Skeletal muscle satellite cell (primary cell): ENCODE measurements around the gene NDUFS1.
A peak's percentile ranks its signal among the peaks of the same experiment; 100 is the strongest.

Experiments
- H3K27me3 ChIP-seq: 2 replicates; pipeline ENCODE4 v1.7.0; 2013; ENCODE audit warnings: low read length; ENCODE audit not compliant: control insufficient read depth, insufficient read depth
- H3K36me3 ChIP-seq: 2 replicates; pipeline ENCODE4 v1.7.0; 2013; ENCODE audit warnings: mild to moderate bottlenecking, control low read depth, low read length; ENCODE audit not compliant: insufficient read depth
- H3K4me1 ChIP-seq: 2 replicates; pipeline ENCODE4 v1.7.0; 2013; ENCODE audit warnings: low read length; ENCODE audit not compliant: control insufficient read depth, insufficient read depth
- H3K4me2 ChIP-seq: 2 replicates; pipeline ENCODE4 v1.7.0; 2013; ENCODE audit warnings: mild to moderate bottlenecking, low read length
- H3K4me3 ChIP-seq: 2 replicates; pipeline ENCODE4 v1.7.0; 2013; ENCODE audit warnings: low read length
- H3K9ac ChIP-seq: 2 replicates; pipeline ENCODE4 v1.7.0; 2013; ENCODE audit warnings: mild to moderate bottlenecking, low read depth, low read length, moderate library complexity
- H3K9me3 ChIP-seq: replicated peaks from 2 replicates; pipeline ENCODE4 v1.7.0; 2013; ENCODE audit warnings: mild to moderate bottlenecking, control low read depth, low read length

NDUFS1 gene

DNA sequence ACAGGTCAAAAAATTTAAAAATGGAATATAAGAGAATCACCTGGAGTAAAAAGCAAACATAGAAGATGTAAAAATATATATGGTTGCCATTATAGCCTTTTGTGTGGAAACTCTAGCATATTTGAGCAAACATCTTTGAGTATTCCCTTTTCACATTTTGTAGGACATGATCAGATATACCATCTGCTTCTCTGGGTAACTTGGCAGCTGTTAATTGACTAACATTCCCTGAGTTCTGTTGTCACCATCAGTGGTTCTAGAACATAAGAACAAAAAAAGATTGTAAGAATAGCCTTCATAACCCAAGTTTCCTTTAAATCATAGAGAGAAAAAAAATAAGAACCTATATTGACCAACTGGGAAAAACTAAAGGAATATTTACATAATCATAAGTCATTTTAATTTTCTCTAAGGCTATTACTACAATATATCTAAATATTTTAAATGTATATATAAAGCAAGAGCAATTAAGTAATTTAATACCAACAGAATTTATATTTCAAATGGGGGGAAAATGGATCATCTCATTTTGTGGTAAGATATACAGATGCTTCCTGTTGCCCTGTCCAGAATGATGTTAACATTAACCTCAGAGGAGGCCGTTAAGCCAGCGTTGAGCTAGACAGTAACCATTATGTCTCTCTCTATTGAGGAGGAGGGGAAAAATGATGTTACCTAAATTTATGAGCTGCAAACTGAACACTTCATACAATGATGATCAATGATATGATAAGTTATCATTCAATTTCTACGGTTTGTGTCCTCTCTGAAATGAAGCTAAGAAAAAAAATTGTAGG, 63.5 kb downstream of the NDUFS1 start:
- Histone ChIP-seq H3K9ac (no peak overlapping the region), H3K36me3 (peaks cover 2% of the 10 kb centered on the region), H3K27me3 (no peaks in the 10 kb centered on the region), H3K4me1 (no peaks in the 10 kb centered on the region), H3K4me3 (no peak overlapping the region), H3K9me3 (no peaks in the 10 kb centered on the region), H3K4me2 (no peak overlapping the region)

DNA sequence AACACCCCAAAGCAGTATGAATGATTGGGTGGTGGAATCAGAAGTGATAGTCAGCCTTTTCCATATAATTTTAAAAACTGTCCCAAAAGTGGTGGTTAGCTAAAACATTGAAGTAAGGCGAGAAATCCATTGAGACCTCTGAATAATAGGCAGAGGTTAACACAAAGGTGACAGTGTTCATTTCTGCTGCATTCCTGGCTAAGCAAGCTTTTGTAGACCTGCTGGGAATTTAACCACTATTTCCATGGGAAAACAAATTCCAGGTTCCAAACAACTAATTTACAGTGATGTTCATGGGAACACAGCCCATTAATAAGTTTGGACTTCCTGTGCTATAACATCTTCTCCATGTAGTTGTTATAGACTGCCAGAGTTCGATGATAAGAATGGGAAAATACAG, 66.9 kb downstream of the NDUFS1 start:
- H3K27me3 ChIP-seq = no peaks in the 10 kb centered on the region
- H3K36me3 ChIP-seq = peaks cover 8% of the 10 kb centered on the region
- H3K4me2 ChIP-seq = no peak overlapping the region
- no peak overlapping the region for H3K4me3 ChIP-seq
- H3K9ac ChIP-seq = no peak overlapping the region
- peaks cover 3% of the 10 kb centered on the region for H3K4me1 ChIP-seq
- H3K9me3 ChIP-seq = no peaks in the 10 kb centered on the region

GRCh38 chr2:206088248-206088647, 71.0 kb downstream of the NDUFS1 start:
- Histone ChIP-seq H3K4me1 (peaks cover 10% of the 10 kb centered on the region), H3K36me3 (peaks cover 8% of the 10 kb centered on the region), H3K27me3 (no peaks in the 10 kb centered on the region), H3K4me2 (no peak overlapping the region), H3K4me3 (no peak overlapping the region), H3K9ac (no peak overlapping the region), H3K9me3 (no peaks in the 10 kb centered on the region)

DNA sequence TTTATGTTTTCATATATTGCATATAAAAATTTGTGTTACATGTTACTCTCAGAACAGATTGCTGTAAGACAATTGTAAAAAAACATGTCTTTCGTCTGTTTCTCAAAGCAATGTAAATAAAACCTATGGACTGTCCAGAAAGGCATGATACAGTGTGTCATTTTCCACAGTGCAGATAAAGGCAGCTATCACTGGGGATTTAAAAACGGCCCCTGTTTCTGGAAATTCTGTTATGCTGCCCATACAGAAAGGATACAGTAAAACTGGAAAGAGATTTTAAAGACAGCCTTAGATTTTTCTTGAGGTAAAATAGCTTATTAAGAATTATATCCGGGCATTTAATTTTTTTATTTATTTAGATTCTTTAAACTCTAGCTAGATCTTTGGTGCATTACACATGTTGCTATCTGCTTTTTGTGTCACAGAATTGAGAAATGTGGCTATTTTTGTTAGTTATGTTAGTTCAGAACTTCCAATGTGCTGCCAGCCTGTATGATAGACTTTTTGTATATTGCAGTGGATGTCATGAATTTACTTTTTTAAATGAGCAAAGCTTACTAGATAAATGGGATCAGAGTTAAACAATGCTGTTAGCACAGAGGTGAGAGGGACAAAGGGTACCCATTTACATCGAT, 72.4 kb downstream of the NDUFS1 start:
- Histone ChIP-seq H3K4me1 (peaks cover 13% of the 10 kb centered on the region), H3K36me3 (peaks cover 8% of the 10 kb centered on the region), H3K4me2 (peak overlapping the region; percentile 80), H3K9me3 (no peaks in the 10 kb centered on the region), H3K9ac (peak overlapping the region; percentile 99), H3K27me3 (no peaks in the 10 kb centered on the region), H3K4me3 (peak overlapping the region; percentile 74)

GRCh38 chr2:206085742-206086445, 73.3 kb downstream of the NDUFS1 start, which contains the start of gene INO80D:
Gene INO80D, minus strand, starts transcription at chr2:206086174. Its CDS starts 23,158 bp downstream, at chr2:206063016.
- peak within 1 kb of the TSS; percentile 80 for H3K4me2 ChIP-seq
- peak within 1 kb of the TSS; percentile 99 for H3K9ac ChIP-seq
- H3K4me1 ChIP-seq = peaks cover 13% of the 10 kb centered on the region
- H3K27me3 ChIP-seq = no peaks in the 10 kb centered on the region
- H3K9me3 ChIP-seq = no peaks in the 10 kb centered on the region
- peak within 1 kb of the TSS; percentile 74 for H3K4me3 ChIP-seq
- peaks cover 7% of the 10 kb centered on the region for H3K36me3 ChIP-seq

DNA sequence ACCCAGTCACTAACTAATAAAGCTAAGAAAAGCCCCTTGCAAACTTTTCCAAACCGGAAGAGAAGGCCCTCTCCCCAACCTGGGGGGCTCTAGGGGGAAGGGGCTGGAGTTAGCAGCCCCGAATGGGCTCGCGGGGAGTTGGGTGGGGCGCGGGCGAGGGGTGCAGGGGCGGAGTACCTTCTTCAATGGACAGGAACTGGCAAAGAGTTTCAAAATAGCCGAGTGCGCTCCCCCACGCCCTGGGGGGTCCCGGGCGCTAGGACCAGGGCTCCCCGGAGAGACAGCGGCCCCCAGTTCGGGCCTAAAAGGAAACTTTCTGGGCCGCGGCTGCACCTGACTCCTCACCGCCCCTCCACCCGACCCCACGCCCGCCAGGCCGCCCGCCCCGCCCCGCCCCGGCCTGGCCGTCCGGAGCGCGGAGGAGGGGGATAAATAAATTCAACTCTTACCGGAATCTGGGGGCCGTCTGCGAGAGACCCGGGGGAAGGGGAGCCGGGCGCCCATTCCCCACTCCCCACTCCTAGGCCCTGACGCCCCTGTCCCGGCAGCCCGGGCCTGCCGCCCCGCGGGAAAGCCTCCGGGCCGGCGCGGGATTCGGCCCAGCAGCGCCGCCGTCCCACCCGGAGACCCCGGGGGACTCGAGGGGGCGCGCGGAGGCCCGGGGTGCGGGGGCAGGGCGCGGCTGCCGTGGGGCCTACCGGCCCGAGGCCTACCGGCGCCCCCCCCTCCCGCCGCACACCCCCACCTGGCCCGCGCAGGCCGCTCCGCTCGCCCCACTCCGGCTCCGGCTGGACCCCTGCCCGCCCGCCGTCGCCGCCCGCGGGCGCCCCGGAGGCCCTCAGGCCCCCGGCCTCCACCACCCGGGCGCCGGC, 74.1 kb downstream of the NDUFS1 start:
- H3K4me1 ChIP-seq = peaks cover 13% of the 10 kb centered on the region
- peak overlapping the region; percentile 80 for H3K4me2 ChIP-seq
- H3K4me3 ChIP-seq = peak overlapping the region; percentile 74
- H3K36me3 ChIP-seq = peaks cover 4% of the 10 kb centered on the region
- no peaks in the 10 kb centered on the region for H3K9me3 ChIP-seq
- H3K27me3 ChIP-seq = no peaks in the 10 kb centered on the region
- H3K9ac ChIP-seq = peak overlapping the region; percentile 99

DNA sequence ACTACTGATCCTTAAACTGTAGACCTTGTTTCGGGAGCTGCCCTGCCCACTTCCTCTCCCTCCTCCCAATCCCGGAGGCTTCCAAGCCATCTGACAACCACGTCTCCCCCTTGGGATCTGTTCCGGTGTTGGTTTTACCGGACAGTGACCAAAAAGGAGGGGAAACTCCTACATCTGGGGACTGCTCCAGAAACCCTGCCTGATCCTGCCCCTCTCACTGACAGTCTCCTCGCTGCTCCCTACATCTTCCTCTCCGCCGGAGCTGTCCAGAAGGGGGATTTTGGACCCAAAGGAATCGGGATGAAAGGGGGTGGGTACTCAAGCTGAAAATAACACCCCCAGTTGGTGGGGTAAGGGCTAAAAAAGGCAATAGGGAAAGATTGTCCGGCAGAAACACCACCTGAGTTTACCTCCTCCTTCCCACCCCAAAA, 74.8 kb downstream of the NDUFS1 start:
- Histone ChIP-seq H3K4me3 (peak overlapping the region; percentile 74), H3K36me3 (peaks cover 3% of the 10 kb centered on the region), H3K4me2 (peak overlapping the region; percentile 80), H3K9ac (peak overlapping the region; percentile 99), H3K9me3 (no peaks in the 10 kb centered on the region), H3K27me3 (no peaks in the 10 kb centered on the region), H3K4me1 (peaks cover 13% of the 10 kb centered on the region)

GRCh38 chr2:206083602-206084438, 75.4 kb downstream of the NDUFS1 start:
- Histone ChIP-seq H3K27me3 (no peaks in the 10 kb centered on the region), H3K4me2 (peak overlapping the region; percentile 80), H3K4me1 (peaks cover 13% of the 10 kb centered on the region), H3K9ac (peak overlapping the region; percentile 99), H3K36me3 (no peaks in the 10 kb centered on the region), H3K9me3 (no peaks in the 10 kb centered on the region), H3K4me3 (peak overlapping the region; percentile 74)

GRCh38 chr2:206082298-206082843, 76.9 kb downstream of the NDUFS1 start:
- H3K36me3 ChIP-seq = no peaks in the 10 kb centered on the region
- H3K4me3 ChIP-seq = no peak overlapping the region
- no peak overlapping the region for H3K9ac ChIP-seq
- H3K9me3 ChIP-seq = no peaks in the 10 kb centered on the region
- H3K27me3 ChIP-seq = no peaks in the 10 kb centered on the region
- peaks cover 15% of the 10 kb centered on the region for H3K4me1 ChIP-seq
- no peak overlapping the region for H3K4me2 ChIP-seq

- Histone ChIP-seq H3K36me3 (no peaks in the 10 kb centered on the region), H3K9ac (no peak overlapping the region), H3K4me1 (peaks cover 15% of the 10 kb centered on the region), H3K4me3 (no peak overlapping the region), H3K27me3 (no peaks in the 10 kb centered on the region), H3K9me3 (no peaks in the 10 kb centered on the region), H3K4me2 (no peak overlapping the region)
Observed at GRCh38 chr2:206080927-206081326, 78.3 kb downstream of the NDUFS1 start.
